Measurements from ENCODE around the gene HSD17B10.
"Not testable (repeated sequence)": the region's sequence is repeated elsewhere in the genome, so short reads cannot be mapped to it uniquely, and the experiment has no call there.

Gene HSD17B10

GRCh38 chrX:53421125-53421524 lies 13.0 kb downstream of the HSD17B10 start:
- Histone ChIP-seq H3K4me1 (ENCODE audit: control insufficient read depth, low read length) (peaks cover 17% of the 10 kb centered on the region), H3K27me3 (ENCODE audit: control insufficient read depth, low read length) (no peaks in the 10 kb centered on the region), H3K4me2 (ENCODE audit: low read length) (peak overlapping the region; percentile 89), H4K20me1 (ENCODE audit: control insufficient read depth, insufficient read depth, low read depth, low read length) (peaks cover 8% of the 10 kb centered on the region), H3K79me2 (ENCODE audit: control insufficient read depth, low read length) (peaks cover 61% of the 10 kb centered on the region), H3K9me3 (ENCODE audit: control insufficient read depth, insufficient read depth, low read length) (no peaks in the 10 kb centered on the region), H3K9me2 (replicated peaks; ENCODE audit: control insufficient read depth, low read length) (no peaks in the 10 kb centered on the region), H3K36me3 (ENCODE audit: control insufficient read depth, low read length) (peaks cover 27% of the 10 kb centered on the region), H3K27ac (ENCODE audit: low read depth, low read length) (peak overlapping the region; percentile 92), H3F3A (ENCODE audit: control insufficient read depth, insufficient read depth) (no peaks in the 10 kb centered on the region), H3K4me3 (ENCODE audit: low read length) (peak overlapping the region; percentile 98)
- no peak for TF ChIP-seq EZH2phosphoT487 (IDR thresholded peaks at IDR 0.05; ENCODE audit: borderline replicate concordance, low read length)
- TF ChIP-seq, protein P1, sequence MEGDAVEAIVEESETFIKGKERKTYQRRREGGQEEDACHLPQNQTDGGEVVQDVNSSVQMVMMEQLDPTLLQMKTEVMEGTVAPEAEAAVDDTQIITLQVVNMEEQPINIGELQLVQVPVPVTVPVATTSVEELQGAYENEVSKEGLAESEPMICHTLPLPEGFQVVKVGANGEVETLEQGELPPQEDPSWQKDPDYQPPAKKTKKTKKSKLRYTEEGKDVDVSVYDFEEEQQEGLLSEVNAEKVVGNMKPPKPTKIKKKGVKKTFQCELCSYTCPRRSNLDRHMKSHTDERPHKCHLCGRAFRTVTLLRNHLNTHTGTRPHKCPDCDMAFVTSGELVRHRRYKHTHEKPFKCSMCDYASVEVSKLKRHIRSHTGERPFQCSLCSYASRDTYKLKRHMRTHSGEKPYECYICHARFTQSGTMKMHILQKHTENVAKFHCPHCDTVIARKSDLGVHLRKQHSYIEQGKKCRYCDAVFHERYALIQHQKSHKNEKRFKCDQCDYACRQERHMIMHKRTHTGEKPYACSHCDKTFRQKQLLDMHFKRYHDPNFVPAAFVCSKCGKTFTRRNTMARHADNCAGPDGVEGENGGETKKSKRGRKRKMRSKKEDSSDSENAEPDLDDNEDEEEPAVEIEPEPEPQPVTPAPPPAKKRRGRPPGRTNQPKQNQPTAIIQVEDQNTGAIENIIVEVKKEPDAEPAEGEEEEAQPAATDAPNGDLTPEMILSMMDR (IDR thresholded peaks at IDR 0.05; ENCODE audit: low read depth, low read length, poor library complexity, severe bottlenecking) = no peak

GRCh38 chrX:53420351-53420750 lies 13.8 kb downstream of the HSD17B10 start:
- not testable (repeated sequence) for H4K20me1 ChIP-seq (ENCODE audit: control insufficient read depth, insufficient read depth, low read depth, low read length); H3K9me3 ChIP-seq (ENCODE audit: control insufficient read depth, insufficient read depth, low read length)
- peak overlapping the region; percentile 98 for H3K4me3 ChIP-seq (ENCODE audit: low read length)

GRCh38 chrX:53412446-53412845 lies 21.7 kb downstream of the HSD17B10 start:
- Histone ChIP-seq H3K4me3 (ENCODE audit: low read length) (no peak overlapping the region), H3K27me3 (ENCODE audit: control insufficient read depth, low read length) (no peaks in the 10 kb centered on the region), H3K27ac (ENCODE audit: low read depth, low read length) (no peak overlapping the region), H3K9me2 (replicated peaks; ENCODE audit: control insufficient read depth, low read length) (no peaks in the 10 kb centered on the region), H3K4me2 (ENCODE audit: low read length) (no peak overlapping the region), H3F3A (ENCODE audit: control insufficient read depth, insufficient read depth) (no peaks in the 10 kb centered on the region), H3K79me2 (ENCODE audit: control insufficient read depth, low read length) (peaks cover 35% of the 10 kb centered on the region), H4K20me1 (ENCODE audit: control insufficient read depth, insufficient read depth, low read depth, low read length) (no peaks in the 10 kb centered on the region), H3K9me3 (ENCODE audit: control insufficient read depth, insufficient read depth, low read length) (no peaks in the 10 kb centered on the region), H3K4me1 (ENCODE audit: control insufficient read depth, low read length) (no peaks in the 10 kb centered on the region), H3K36me3 (ENCODE audit: control insufficient read depth, low read length) (peaks cover 59% of the 10 kb centered on the region)
- TF ChIP-seq, protein P1 (IDR thresholded peaks at IDR 0.05; ENCODE audit: low read depth, low read length, poor library complexity, severe bottlenecking) = no peak
- no peak for TF ChIP-seq EZH2phosphoT487 (IDR thresholded peaks at IDR 0.05; ENCODE audit: borderline replicate concordance, low read length)

More at GRCh38 chrX:53420351-53420750, 13.8 kb downstream of the HSD17B10 start:
- Histone ChIP-seq H3K79me2 (ENCODE audit: control insufficient read depth, low read length) (peaks cover 67% of the 10 kb centered on the region), H3K4me2 (ENCODE audit: low read length) (peak overlapping the region; percentile 89), H3K4me1 (ENCODE audit: control insufficient read depth, low read length) (peaks cover 17% of the 10 kb centered on the region), H3K36me3 (ENCODE audit: control insufficient read depth, low read length) (peaks cover 27% of the 10 kb centered on the region)
- not testable (repeated sequence) for H3K27me3 ChIP-seq (ENCODE audit: control insufficient read depth, low read length); H3K9me2 ChIP-seq (replicated peaks; ENCODE audit: control insufficient read depth, low read length); H3F3A ChIP-seq (ENCODE audit: control insufficient read depth, insufficient read depth); H3K27ac ChIP-seq (ENCODE audit: low read depth, low read length)

DNA sequence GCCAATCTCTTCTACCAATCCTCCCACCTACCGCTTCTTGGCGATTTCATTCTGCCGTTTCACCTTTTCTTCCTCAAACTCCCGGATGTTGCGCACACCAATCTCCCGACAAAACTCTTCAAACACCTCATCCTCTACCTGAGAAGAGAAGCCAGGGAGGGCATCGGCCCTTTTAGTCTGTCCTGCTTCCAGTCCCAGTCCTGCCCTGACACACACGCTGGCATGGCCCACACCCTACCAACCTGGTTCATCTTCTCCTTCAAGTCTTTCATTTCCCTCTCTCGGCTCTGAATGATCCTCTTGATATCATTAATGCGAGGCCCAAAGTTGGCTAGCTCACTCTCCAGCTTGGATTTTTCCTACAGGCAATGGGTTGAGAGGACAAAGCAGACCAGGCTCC lies 30.6 kb downstream of the HSD17B10 start:
- Histone ChIP-seq H3K9me2 (replicated peaks; ENCODE audit: control insufficient read depth, low read length) (no peaks in the 10 kb centered on the region), H3K27ac (ENCODE audit: low read depth, low read length) (no peak overlapping the region), H3K79me2 (ENCODE audit: control insufficient read depth, low read length) (no peaks in the 10 kb centered on the region), H3K4me3 (ENCODE audit: low read length) (no peak overlapping the region), H3K4me1 (ENCODE audit: control insufficient read depth, low read length) (no peaks in the 10 kb centered on the region), H3K9me3 (ENCODE audit: control insufficient read depth, insufficient read depth, low read length) (no peaks in the 10 kb centered on the region), H3F3A (ENCODE audit: control insufficient read depth, insufficient read depth) (no peaks in the 10 kb centered on the region), H4K20me1 (ENCODE audit: control insufficient read depth, insufficient read depth, low read depth, low read length) (no peaks in the 10 kb centered on the region), H3K27me3 (ENCODE audit: control insufficient read depth, low read length) (no peaks in the 10 kb centered on the region), H3K4me2 (ENCODE audit: low read length) (no peak overlapping the region), H3K36me3 (ENCODE audit: control insufficient read depth, low read length) (peaks cover 75% of the 10 kb centered on the region)
- TF ChIP-seq EZH2phosphoT487 (IDR thresholded peaks at IDR 0.05; ENCODE audit: borderline replicate concordance, low read length) = no peak
- TF ChIP-seq, protein P1 (IDR thresholded peaks at IDR 0.05; ENCODE audit: low read depth, low read length, poor library complexity, severe bottlenecking) = no peak

Measured in DOHH2 (cell line).